D721Med (cell line): Measurements from ENCODE around the gene LRP1B.

ENCODE experiments used
- DNase-seq: peaks from one replicate; pipeline ENCODE4 v3.0.0; 2011; ENCODE audit warnings: low spot score; ENCODE audit not compliant: insufficient read length
- FAIRE-seq: peaks from 2 replicates; lab custom pipeline; 2011; peaks lifted over from hg19 to GRCh38; lab: Jason Lieb, UNC
- TF ChIP-seq, protein P1 (sequence below): IDR thresholded peaks from 2 replicates; pipeline ENCODE4 v1.5.1; 2012; ENCODE audit warnings: mild to moderate bottlenecking, control low read depth; ENCODE audit not compliant: insufficient read depth; ENCODE audit errors: missing control alignments

LRP1B gene

DNA sequence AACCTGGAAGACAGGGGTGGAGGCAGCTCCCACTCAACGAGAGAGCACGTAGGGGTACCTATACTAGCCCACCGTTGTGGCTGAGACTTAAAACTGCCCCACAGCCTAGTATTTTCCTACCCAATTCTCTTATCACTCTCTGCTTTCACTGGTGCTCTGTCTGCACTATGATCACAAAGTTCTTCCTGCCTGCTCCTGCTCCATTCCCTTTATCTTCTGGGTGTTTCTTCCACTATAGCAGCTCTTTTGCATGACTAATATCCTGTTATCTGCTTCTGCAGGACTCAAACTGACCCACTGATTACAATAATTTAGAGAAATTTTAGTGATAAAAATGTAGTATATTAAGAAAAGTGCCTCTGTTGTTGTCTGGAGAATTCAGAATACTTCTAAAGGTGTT is 184.8 kb downstream of the LRP1B start:
- no peak for DNase-seq
- TF ChIP-seq, protein P1, sequence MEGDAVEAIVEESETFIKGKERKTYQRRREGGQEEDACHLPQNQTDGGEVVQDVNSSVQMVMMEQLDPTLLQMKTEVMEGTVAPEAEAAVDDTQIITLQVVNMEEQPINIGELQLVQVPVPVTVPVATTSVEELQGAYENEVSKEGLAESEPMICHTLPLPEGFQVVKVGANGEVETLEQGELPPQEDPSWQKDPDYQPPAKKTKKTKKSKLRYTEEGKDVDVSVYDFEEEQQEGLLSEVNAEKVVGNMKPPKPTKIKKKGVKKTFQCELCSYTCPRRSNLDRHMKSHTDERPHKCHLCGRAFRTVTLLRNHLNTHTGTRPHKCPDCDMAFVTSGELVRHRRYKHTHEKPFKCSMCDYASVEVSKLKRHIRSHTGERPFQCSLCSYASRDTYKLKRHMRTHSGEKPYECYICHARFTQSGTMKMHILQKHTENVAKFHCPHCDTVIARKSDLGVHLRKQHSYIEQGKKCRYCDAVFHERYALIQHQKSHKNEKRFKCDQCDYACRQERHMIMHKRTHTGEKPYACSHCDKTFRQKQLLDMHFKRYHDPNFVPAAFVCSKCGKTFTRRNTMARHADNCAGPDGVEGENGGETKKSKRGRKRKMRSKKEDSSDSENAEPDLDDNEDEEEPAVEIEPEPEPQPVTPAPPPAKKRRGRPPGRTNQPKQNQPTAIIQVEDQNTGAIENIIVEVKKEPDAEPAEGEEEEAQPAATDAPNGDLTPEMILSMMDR: no peak
- FAIRE-seq: no peak

DNA sequence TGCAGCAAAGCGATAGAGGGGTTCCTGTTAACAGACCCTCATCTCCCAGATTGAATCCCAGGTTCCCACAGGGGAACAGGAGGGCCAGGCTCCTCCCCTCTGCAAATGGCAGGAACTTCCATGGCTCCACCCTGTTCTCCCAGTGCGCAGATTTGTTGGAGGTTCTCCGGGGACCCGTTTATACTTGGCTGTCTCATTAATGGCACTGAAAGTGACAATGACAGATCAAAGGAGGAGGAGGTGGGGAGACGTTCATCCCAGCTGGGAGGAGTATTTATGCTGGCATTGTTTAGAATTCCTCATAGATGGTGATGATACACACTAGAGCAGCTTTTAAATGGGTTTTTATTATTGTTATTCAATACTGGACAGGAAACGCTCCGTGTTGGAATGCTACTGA is 186.9 kb downstream of the LRP1B start:
- TF ChIP-seq, protein P1: no peak
- FAIRE-seq (no peak), DNase-seq (no peak)

DNA sequence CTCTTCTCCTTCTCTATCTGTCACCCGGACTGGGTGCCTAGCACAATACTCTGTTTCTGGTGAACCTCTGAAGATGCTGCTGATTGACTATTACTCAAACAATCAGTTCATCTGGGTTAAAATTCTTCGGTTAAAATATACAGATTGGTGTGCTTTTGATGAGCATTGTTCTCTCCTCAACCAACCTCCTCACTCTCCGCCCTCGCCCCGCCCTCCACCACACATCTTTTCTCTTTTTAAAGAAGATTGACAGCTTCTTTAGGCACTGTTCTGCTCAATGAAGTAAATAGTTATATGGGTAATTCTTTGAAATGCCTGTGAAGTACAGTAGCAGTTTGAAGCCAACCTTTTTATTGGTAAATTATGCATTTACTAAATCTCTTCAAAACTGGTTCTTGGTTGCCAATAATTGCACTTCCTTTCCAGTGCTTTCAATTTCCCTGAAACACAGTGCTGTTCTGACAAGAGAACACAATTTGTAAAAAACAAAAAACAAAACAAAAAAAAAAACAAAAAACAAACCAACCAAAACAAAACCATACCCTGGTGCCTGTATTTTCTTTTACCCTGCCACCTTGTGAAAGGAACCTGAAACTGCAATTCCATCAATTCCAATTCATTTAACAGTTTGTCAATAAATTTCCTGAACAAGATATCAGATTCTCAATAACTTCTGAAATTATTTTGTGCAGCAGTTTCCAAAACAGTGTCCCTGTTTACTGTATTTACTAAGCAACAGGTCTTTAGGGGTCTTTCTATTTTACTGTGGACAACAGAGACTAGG is 188.6 kb downstream of the LRP1B start:
- TF ChIP-seq, protein P1: peak; percentile 37
- no peak for DNase-seq
- FAIRE-seq: no peak

DNA sequence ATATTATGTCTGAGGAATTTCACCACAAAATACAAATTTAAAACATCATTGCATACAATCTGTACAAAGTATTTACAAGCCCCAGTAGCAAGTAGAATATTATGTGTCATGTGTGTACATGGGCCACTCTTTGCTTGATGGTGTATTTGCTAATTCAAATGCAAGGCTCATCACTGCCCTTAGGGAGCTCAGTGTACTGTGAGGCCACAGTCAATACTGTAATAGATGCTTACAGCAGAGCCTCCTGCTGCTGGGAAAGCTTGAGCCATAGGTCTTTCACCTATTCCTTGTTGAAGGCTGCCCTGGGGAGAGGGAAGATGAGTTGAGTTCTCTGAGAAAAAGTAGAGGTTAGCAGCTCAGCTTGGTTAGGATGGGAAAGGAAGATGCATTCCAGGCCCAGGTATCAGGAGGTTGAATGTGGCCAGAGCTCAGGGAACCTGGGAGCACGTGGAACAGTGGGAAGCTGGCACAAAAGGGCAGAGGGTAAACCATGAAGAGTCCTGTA is 189.6 kb downstream of the LRP1B start:
- FAIRE-seq (no peak), DNase-seq (no peak)
- TF ChIP-seq, protein P1: no peak

DNA sequence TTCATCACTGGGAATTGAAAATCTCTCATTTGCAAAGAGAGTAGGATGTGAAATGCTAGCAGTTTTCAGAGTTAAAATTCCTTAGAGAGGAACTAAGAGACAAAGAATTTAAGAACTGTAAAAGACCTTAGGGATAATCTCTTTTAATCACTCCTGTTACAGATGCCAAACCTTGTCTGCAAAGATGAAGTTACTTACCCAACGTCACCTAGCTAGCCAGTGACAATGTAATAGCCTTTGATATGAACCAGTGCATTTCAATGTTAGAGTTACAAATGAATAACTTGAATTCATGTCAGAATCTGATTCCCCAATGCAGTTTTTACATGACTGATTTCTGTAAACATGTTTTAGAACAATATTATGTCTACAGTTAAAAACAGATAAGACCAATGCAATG is 190.1 kb downstream of the LRP1B start:
- TF ChIP-seq, protein P1: no peak
- FAIRE-seq: no peak

DNA sequence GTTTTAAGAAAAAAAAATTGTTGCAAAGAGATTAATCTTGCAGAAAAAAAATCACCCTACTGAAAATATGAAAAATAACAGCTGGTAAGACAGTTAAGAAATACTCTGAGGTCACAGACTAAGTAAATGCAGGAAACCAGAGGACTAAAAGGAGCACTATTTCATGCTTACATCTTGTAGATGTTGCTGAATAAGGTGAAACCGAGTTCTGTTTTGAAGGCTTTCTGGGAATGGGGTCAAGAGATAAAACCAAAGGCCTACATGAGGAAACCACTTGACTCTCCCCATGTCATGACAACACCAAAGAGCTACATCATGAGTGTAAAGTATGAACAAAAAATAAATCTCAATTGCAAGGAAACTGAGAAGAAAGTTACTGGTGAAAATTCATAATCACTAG is 197.6 kb downstream of the LRP1B start:
- no peak for FAIRE-seq

More for the DNA sequence above, 190.1 kb downstream of the LRP1B start:
- no peak for DNase-seq

DNA sequence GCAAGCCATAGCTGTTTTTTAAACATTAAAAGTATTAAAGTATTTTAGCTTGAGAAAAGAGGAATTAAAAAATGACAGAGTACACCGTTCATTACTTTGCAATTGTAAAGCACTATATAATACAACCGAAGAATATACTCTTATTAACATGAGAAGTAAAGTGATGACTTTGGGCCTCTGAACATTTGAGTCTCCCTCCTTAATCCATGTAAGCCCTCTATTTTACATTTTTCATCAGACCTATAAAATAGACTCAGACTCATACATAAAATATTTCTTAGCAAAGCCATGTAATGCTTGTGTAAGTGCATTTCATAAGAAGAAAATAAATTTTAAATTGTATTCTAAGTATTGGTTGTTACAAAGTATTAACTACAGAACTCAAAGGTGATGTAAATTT is 198.6 kb downstream of the LRP1B start:
- no peak for DNase-seq
- no peak for FAIRE-seq

More for the DNA sequence above, 197.6 kb downstream of the LRP1B start:
- DNase-seq: no peak
- TF ChIP-seq, protein P1: no peak

More for the DNA sequence above, 198.6 kb downstream of the LRP1B start:
- TF ChIP-seq, protein P1: no peak
